Measurements from ENCODE around the gene GTF2I. TPM values are rescaled to one million over a fixed set of nuclear protein-coding genes. Genes with fewer than 3 reads are reported as not detected.

The GTF2I gene
- total RNA-seq, 4 donors from 2014 or later, result 144 to 191 (median 156) TPM

- DNase-seq (ENCODE audit: low spot score in 2 of 2), result no peak
- WGBS, 2 donors, result 74 to 78% methylated on average over 7 of the region's 7 CpGs
- H3K4me3 ChIP-seq (ENCODE audit: low read depth, poor library complexity, severe bottlenecking), result no peak overlapping the region
- TF ChIP-seq POLR2A (IDR thresholded peaks at IDR 0.05) (no peak), CTCF (IDR thresholded peaks at IDR 0.05) (no peak)
- intact Hi-C loops (cut with DNase I; ENCODE audit: low total_unique reads), result no loop called here
Measured at GRCh38 chr7:74708569-74709275, 51.2 kb downstream of the GTF2I start.

- WGBS, 2 donors, result 93 to 94% methylated on average over 10 of the region's 10 CpGs
Measured at GRCh38 chr7:74709880-74710671, 52.6 kb downstream of the GTF2I start.

GRCh38 chr7:74713567-74713966 is 56.0 kb downstream of the GTF2I start:
- intact Hi-C loops (cut with DNase I; ENCODE audit: low total_unique reads), result no loop called here
- TF ChIP-seq POLR2A (IDR thresholded peaks at IDR 0.05) (no peak), CTCF (IDR thresholded peaks at IDR 0.05) (no peak)

More at GRCh38 chr7:74709880-74710671, 52.6 kb downstream of the GTF2I start:
- intact Hi-C loops (cut with DNase I; ENCODE audit: low total_unique reads), result no loop called here
- no peak for DNase-seq (ENCODE audit: low spot score in 2 of 2)
- no peak for TF ChIP-seq POLR2A (IDR thresholded peaks at IDR 0.05)
- TF ChIP-seq CTCF (IDR thresholded peaks at IDR 0.05), result no peak
- no peak overlapping the region for H3K4me3 ChIP-seq (ENCODE audit: low read depth, poor library complexity, severe bottlenecking)

GRCh38 chr7:74717889-74718288 is 60.4 kb downstream of the GTF2I start:
- intact Hi-C loops (cut with DNase I; ENCODE audit: low total_unique reads), result no loop called here
- 89 to 90% methylated on average over 9 of the region's 9 CpGs for WGBS, 2 donors
- no peak for TF ChIP-seq CTCF (IDR thresholded peaks at IDR 0.05)
- no peak for TF ChIP-seq POLR2A (IDR thresholded peaks at IDR 0.05)
- no peak overlapping the region for H3K4me3 ChIP-seq (ENCODE audit: low read depth, poor library complexity, severe bottlenecking)
- no peak for DNase-seq (ENCODE audit: low spot score in 2 of 2)

More at GRCh38 chr7:74713567-74713966, 56.0 kb downstream of the GTF2I start:
- no peak for DNase-seq (ENCODE audit: low spot score in 2 of 2)
- no peak overlapping the region for H3K4me3 ChIP-seq (ENCODE audit: low read depth, poor library complexity, severe bottlenecking)

GRCh38 chr7:74718336-74718735 is 60.8 kb downstream of the GTF2I start:
- TF ChIP-seq CTCF (IDR thresholded peaks at IDR 0.05) (no peak), POLR2A (IDR thresholded peaks at IDR 0.05) (no peak)
- H3K4me3 ChIP-seq (ENCODE audit: low read depth, poor library complexity, severe bottlenecking), result no peak overlapping the region
- intact Hi-C loops (cut with DNase I; ENCODE audit: low total_unique reads), result no loop called here
- WGBS, 2 donors, result 83 to 87% methylated on average over 1 of the region's 1 CpG
- DNase-seq (ENCODE audit: low spot score in 2 of 2), result no peak

Measured in lower leg skin (tissue), 4 donors.